ENCODE data around the gene PRLH. TPM values are rescaled to one million over a fixed set of nuclear protein-coding genes. Genes with fewer than 3 reads are reported as not detected.

PRLH gene
- polyA plus RNA-seq, 1 donor: not detected

- no peak for DNase-seq
These were observed 400 bp upstream of the PRLH start for GRCh38 chr2:237565974-237566373.

DNA sequence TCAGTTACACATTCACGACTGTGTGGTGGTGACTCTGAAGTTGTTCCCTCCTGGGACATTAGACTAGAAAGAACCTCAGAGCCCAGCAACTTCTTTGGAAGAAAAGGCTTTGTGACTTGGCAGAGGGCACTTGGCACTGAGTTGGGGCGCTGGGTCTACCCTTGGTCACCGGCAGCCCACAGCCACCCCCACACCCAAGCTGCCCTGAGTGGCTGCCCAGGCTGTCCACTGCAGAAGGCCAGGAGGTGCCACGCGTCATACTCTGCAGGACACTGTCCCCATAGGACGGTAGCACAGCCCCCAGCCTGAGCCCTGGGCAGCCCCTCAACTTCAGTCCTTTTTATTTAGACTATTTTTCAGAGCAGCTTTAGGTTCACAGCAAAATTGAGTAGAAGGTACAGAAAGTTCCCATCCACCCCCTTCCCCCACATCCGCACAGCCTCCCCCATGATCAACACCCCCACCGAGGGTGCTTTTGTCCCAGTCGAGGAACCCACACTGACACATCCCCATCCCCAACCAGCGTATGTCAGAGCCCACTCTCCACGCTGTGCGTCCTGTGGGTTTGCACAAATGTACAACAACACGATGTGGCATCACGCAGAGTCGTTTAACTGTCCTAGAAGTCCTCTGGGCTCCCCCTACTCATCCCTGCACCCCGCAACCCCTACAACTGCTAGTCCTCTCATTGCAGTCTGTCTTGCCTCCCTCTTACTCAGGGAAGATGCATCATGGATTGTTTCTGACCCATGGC, 1.1 kb downstream of the PRLH start:
- DNase-seq: no peak

- no peak for DNase-seq
These were observed 1.8 kb downstream of the PRLH start for GRCh38 chr2:237568121-237568660.

GRCh38 chr2:237569041-237569440, 2.7 kb downstream of the PRLH start:
- DNase-seq: no peak

GRCh38 chr2:237569896-237570295, 3.5 kb downstream of the PRLH start:
- DNase-seq: no peak

GRCh38 chr2:237570776-237571335, 4.5 kb downstream of the PRLH start:
- no peak for DNase-seq

DNA sequence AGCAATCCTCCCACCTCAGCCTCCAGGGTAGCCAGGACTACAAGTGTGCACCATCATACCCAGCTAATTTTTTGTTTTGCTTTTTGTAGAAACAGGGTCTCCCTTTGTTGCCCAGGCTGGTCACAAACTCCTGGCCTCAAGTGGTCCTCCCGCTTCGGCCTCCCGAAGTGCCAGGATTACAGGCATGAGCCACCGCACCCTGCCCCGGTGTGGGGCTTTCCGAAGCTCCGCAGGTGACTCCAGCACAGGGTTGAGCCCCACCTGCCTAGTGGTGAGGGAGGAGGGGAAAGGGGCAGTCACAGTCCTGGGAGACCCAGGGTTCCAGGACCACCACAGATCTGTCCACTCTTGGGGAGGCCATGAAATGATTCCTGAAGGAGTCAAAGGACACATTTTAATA, 5.2 kb downstream of the PRLH start:
- no peak for DNase-seq

GRCh38 chr2:237572021-237572741, 5.8 kb downstream of the PRLH start:
- DNase-seq: peak; percentile 79

DNA sequence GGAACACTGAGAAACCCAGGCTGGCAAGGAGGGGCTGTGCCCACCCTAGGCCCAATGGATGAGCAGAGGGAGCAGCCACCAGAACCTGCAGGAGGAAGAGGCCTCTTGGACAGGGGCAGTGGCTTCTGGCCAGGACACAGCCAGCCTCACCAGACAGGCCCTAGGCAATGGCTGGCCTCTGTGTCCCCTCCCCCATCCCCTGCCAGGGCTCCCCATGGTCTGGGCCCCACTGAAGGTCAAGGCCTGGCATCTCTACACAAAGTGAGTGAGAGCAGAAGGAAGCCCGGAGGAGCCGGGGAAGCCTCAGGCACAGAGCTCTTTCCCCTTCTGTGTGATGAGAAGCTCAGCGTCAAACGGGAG, 6.3 kb downstream of the PRLH start:
- DNase-seq: no peak

- no peak for DNase-seq
These were observed 7.5 kb downstream of the PRLH start for GRCh38 chr2:237573721-237574415.

DNA sequence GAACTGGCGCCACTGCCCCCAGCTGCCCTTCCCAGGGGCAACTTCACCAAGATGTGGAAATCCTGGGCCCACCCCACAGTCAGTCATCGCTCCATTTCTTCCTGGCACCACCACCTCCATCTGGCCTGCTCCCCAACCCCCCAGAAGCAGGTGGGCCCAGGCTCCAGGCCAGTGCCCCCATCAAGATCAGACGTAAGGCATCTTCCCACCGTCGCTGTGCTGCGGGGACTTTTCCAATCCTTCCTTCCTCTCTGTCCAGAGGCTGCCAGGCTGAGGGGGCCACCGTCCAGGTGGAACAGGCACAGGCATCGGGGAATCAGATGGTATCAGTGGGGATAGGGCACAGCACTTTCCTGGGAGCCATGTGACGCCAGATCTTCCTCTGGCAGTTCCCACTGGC, 8.1 kb downstream of the PRLH start:
- DNase-seq: no peak

DNA sequence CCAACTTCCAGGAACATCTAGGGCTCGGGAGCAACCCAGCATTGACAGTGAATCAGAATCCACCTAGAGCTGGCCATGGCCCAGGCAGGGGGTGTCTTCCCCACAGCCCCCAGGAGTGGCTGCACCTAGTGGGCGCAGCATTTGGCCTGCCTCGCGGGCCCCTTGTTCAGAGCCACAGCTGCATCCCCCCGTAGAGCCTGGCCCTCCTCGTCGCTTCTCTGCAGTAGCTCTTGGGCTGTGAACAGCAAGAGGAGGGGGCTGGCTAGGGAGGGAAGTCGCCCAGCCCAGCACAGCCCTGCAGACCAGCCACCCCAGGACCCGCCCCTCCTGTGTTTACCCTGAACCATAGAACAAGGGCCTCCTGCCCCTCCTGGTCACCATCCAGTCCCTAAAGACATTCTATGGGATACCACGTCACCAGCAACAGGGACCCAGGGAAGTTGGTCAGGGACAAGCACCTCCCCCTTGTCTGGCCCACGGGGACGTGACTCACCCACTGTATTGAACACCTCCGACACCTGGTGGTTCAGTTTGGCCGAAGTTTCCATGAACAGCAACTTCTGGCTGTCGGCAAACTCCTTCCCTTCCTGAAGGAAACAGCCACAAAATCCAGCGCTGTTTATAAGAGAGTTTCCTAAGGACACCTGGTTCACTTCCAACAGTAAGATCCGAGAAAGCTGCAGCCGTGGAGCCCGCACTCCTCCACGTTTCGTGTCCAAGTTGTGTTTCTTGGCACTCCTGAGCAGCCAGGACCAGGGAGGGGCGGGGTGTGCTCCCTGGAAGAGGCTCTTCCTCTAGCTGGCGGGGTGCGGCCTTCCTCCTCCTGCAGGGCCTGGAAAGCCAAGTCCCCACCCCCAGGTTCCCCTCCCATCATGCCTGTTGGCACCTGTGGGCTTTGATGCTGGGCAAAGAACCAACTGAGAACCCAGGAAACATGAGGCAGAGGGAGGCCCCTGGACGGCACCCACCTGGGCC, 8.8 kb downstream of the PRLH start:
- no peak for DNase-seq

DNA sequence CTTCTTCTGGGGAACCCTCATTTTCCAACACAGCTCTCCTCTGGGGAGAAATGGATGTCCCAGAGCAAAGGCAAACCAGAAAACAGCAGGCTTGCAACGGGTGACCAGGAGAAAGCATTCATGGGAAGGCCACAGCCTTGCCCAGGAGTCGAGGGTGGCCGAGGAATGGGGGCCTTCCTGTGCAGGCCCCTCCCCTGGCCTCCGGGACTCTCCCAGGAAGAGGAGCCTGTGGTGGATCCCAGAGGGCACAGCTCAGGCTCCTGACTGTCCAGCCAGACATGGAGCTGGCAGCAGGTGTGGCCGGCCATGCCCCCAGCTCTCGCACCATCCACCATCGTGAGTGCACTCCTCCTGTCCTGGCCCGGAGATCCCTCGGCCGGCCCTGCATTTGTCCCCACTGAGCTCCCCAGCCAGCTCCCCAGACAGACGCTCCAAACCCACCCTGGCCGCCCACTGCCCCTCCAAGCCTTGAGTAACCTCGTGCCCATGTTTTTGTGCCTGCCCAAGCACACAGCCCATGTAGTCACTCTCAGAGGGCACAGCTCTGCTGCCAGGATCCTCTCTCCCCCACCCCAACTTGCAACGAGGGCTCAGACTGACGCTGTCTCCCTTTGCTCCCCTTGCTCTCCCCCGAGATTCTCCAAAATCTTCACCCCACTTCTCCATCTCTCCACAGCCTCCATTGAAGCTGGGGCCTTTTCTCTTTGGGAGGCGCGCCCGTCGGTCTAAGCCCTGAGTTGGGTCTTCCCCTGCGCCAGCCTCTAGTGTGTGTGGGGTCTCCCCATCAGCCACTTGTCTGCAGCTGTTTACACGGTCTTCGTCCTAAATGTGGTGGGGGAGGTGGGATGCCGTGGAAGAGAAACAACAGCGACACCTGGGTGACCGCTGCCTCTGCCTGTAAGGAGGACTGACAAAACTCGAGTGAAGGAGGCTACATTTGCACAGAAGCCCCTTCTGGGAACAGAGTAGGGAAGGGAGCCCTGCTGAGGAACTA, 9.8 kb downstream of the PRLH start:
- no peak for DNase-seq

- DNase-seq: no peak
These were observed 10.6 kb downstream of the PRLH start for GRCh38 chr2:237576974-237577373.

DNA sequence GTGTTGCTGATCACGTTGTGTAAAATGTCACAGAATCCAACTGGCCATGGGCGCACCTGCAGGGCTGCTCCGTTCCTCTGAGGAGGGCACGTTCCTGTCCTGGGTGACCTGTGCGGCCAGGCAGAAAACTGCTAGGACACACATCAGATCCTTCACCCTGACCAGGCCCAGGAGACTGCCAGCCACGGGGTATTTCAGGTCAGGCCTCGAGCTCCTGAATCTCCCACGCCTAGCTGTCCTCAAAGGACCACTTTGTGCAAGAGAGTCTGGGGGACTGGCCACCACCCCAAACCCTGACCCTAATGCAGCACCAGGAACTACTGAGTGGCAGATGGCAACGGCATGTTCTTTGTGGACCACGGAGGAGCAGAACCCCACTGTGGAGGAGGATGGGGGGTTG, 11.1 kb downstream of the PRLH start:
- no peak for DNase-seq

GRCh38 chr2:237577956-237578870, 11.8 kb downstream of the PRLH start:
- DNase-seq: no peak

DNA sequence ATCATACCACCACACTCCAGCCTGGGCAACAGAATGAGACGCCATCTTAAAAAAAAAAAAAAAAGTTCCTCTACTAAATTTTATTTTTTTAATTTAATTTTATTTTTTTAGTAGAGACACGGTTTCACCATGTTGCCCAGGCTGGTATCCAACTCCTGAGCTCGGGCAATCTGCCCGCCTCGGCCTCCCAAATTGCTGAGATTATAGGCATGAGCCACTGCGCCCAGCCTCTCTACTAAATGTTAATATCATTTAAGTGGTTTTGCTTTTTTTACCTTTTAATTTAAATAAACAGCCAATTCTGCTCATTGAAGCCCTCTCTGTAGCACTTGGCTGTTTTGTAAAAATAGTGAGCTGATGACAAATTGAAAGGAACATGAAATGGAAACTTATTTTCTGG, 15.0 kb downstream of the PRLH start:
- no peak for DNase-seq

- no peak for DNase-seq
These were observed 15.7 kb downstream of the PRLH start for GRCh38 chr2:237581751-237582746.
